ENCODE results near the gene AMDHD2.

DNA sequence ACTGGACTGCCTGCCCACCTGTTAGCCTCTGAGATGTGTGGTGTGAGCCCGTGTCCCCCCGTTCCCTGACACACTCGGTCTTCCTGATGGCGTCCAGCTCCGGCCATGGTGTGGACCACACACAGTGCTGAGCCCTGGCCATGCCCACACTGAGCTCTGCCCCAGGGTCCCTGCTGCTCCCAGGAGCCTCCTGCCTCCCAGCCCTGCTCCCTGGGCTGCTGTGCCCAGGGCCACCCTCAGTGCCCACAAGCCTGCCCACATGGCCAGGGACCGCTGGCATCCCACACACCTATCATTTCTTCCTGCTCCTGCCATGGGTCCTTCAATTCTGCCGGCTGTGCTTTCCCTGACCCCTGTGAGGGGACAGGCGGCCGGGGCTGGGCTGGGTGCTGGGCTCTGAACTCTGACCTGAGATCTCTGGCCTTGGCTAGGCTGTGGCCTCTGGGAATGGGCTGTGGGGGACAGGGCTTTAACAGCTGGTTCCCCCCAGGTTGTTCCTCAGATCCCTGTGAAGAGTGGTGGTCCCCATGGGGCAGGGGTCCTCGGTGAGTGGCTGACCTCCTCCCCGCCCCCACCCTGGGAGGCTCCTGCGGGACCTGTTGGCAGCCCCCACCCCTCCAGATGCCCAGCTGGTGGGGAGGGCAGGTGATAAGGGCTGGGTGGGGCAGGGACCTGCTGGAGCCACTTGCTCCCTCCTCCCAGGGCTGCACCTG lies 7.1 kb downstream of the AMDHD2 start:
- TF ChIP-seq, protein P1, sequence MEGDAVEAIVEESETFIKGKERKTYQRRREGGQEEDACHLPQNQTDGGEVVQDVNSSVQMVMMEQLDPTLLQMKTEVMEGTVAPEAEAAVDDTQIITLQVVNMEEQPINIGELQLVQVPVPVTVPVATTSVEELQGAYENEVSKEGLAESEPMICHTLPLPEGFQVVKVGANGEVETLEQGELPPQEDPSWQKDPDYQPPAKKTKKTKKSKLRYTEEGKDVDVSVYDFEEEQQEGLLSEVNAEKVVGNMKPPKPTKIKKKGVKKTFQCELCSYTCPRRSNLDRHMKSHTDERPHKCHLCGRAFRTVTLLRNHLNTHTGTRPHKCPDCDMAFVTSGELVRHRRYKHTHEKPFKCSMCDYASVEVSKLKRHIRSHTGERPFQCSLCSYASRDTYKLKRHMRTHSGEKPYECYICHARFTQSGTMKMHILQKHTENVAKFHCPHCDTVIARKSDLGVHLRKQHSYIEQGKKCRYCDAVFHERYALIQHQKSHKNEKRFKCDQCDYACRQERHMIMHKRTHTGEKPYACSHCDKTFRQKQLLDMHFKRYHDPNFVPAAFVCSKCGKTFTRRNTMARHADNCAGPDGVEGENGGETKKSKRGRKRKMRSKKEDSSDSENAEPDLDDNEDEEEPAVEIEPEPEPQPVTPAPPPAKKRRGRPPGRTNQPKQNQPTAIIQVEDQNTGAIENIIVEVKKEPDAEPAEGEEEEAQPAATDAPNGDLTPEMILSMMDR (IDR thresholded peaks at IDR 0.05), result no peak
- no peak for TF ChIP-seq POLR2A (IDR thresholded peaks at IDR 0.05)
